PFSK-1 (cell line): Measurements from ENCODE around the gene HPS6.
A peak's percentile ranks its signal among the peaks of the same experiment; 100 is the strongest.

Experiments
- FOXP2 ChIP-seq: optimal IDR thresholded peaks from 2 replicates; pipeline ENCODE3; 2011; ENCODE audit warnings: borderline replicate concordance, control low read depth, inconsistent platforms; ENCODE audit not compliant: insufficient read depth; ENCODE audit errors: extremely low read length, extremely low read depth
- POLR2AphosphoS5 ChIP-seq: IDR thresholded peaks from 2 replicates; pipeline ENCODE4 v1.6.1; 2012; ENCODE audit warnings: low read depth, mild to moderate bottlenecking, control low read depth, low read length, moderate library complexity
- SIN3A ChIP-seq: IDR thresholded peaks from 2 replicates; pipeline ENCODE4 v1.6.1; 2012; ENCODE audit warnings: mild to moderate bottlenecking, low read length, moderate library complexity, borderline replicate concordance; ENCODE audit not compliant: insufficient read depth
- TAF1 ChIP-seq: IDR thresholded peaks from 2 replicates; pipeline ENCODE4 v1.6.1; 2012; ENCODE audit warnings: low read length, control low read depth, borderline replicate concordance; ENCODE audit not compliant: insufficient read depth
- TF ChIP-seq, protein P1 (sequence below), 2 experiments: IDR thresholded peaks; 2 replicates each; pipeline versions ENCODE4 v1.6.1 to v1.8.0; 2011 to 2012; ENCODE audit warnings: low read depth in 2 of 2, low read length in 2 of 2, control low read depth in 1 of 2, inconsistent platforms in 1 of 2, mild to moderate bottlenecking in 1 of 2, moderate library complexity in 1 of 2; ENCODE audit not compliant: insufficient read depth in 1 of 2

HPS6 gene

DNA sequence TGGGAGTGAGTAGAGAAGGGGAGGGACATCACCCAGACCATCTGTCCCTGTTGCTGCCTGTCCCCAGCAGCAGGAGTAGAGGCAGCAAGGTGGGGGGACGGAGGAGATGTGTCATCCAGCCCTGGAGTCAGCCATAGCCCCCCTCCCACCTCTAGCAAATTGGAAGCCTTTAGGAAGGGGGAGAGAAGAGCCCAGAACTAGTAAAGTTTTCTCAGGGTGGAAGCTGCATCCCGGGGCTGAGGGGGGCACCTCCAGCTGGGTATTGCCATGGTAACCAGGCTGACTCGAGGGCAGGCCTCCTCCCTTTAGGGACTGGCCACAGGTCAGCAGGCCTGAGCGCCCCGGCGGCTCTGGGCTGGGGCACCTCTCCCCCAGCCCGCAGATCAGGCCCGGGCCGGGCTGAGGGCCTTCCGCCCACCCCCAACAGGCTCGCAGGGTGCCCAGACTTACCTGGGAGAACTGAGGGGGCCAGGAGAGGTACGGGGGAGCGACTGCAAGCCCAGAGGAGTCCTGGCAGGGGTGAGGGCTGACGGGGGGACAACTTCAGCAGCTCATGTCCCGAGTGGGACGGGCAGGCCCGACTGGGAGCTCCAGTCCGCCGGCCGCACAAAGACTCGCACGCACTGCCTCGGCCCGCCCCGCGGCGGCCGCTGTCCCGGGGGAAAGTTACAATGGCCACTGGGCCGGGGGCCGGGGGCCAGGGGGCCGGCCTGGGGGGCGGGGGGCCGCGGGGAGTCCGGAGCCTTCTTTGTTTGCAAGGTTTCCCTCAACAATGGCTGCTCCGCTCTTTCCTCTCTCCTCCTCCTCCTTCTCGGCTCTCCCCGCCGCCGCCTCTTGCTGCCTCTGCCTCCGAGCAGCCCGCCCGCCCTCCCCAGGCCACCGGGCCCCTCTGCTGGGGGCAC is 49.1 kb downstream of the HPS6 start:
- TF ChIP-seq, protein P1, sequence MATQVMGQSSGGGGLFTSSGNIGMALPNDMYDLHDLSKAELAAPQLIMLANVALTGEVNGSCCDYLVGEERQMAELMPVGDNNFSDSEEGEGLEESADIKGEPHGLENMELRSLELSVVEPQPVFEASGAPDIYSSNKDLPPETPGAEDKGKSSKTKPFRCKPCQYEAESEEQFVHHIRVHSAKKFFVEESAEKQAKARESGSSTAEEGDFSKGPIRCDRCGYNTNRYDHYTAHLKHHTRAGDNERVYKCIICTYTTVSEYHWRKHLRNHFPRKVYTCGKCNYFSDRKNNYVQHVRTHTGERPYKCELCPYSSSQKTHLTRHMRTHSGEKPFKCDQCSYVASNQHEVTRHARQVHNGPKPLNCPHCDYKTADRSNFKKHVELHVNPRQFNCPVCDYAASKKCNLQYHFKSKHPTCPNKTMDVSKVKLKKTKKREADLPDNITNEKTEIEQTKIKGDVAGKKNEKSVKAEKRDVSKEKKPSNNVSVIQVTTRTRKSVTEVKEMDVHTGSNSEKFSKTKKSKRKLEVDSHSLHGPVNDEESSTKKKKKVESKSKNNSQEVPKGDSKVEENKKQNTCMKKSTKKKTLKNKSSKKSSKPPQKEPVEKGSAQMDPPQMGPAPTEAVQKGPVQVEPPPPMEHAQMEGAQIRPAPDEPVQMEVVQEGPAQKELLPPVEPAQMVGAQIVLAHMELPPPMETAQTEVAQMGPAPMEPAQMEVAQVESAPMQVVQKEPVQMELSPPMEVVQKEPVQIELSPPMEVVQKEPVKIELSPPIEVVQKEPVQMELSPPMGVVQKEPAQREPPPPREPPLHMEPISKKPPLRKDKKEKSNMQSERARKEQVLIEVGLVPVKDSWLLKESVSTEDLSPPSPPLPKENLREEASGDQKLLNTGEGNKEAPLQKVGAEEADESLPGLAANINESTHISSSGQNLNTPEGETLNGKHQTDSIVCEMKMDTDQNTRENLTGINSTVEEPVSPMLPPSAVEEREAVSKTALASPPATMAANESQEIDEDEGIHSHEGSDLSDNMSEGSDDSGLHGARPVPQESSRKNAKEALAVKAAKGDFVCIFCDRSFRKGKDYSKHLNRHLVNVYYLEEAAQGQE (IDR thresholded peaks at IDR 0.05; ENCODE audit: insufficient read depth in 1 of 2, low read depth in 2 of 2, low read length in 2 of 2): no peak
- TF ChIP-seq POLR2AphosphoS5: no peak
- TF ChIP-seq SIN3A: no peak
- TF ChIP-seq TAF1: no peak
- no peak for TF ChIP-seq FOXP2

DNA sequence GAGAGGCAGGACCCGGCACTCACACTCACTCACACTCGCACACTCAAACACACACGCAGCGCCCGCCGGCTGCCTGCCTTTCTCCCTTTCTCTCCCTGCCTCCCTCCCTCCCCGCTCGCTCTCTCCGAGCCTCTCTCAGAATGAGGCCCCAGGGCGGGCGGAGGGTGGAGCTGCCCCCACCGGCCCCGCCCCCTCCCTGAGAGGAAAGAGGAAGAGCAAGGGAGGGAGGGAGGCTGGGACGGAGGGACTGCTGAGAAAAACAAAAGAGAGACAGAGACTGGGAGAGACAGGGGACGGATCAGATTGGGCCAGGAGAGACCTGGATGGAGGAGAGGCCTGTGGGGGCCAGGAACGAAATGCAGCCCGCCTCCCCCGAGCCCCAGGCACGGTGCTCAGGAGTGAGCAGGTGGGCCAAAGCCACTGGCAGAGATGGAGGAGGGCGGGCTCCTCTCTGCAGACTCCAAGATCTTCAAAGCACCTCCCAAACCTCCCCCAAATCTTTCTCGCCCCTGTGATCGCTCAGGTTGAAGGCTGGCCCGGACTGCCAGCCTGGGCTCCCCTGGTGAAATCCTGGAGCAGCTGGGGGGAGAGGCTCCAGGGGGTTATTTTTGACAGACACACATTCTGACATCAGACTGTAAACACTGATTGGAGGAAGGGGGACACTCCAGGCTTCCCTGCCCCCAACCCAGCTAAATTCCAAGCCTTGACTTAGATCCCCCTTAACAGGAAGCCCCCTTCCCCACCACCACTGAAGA is 49.9 kb downstream of the HPS6 start:
- 0 out of 2 replicates have a peak, but pooled peaks have one; percentile 79 for TF ChIP-seq TAF1
- TF ChIP-seq, protein P1 (IDR thresholded peaks at IDR 0.05; ENCODE audit: insufficient read depth in 1 of 2, low read depth in 2 of 2, low read length in 2 of 2): peak in 1 of 2 experiments; percentile 58; a peak in 1 of 4 replicates
- TF ChIP-seq SIN3A: no peak
- peak; percentile 85 for TF ChIP-seq POLR2AphosphoS5
- no peak for TF ChIP-seq FOXP2

DNA sequence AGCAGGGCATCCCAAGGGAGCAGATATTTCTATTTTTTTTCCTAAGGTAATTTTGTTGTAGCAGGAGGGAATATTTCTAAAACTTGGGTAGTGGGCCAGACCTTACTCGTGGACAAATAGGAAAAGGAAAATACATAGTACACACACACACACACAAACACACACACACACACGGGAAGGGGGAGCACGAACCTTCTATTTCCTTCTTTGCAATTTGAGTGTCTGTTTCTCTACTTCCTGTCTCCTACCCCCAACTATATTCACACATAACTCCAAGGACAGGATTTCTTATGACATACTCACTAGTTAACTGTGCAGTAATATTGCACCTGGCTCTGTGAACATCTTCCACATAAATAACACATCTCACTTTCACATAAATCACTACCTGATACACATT is 50.6 kb downstream of the HPS6 start:
- TF ChIP-seq SIN3A: no peak
- TF ChIP-seq, protein P1 (IDR thresholded peaks at IDR 0.05; ENCODE audit: insufficient read depth in 1 of 2, low read depth in 2 of 2, low read length in 2 of 2): no peak
- TF ChIP-seq TAF1: no peak
- no peak for TF ChIP-seq POLR2AphosphoS5
- no peak for TF ChIP-seq FOXP2

DNA sequence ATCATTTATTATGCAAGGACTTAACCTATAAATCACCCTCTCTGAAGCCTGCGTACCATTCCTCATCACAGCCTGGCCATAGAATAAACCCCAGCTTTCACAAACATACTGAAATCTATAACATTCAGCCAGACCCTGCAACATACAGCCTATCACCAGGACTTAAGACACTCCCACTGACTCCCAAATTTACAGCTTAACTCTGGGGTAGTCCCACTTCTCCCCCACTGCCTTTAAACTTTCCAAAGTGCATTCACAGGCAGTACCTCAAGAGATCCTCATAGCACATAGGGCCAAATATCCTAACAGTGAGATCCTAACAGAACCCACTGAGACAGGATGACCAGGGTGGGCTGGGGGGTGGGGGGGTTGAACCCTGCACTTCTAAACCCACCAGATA is 51.5 kb downstream of the HPS6 start:
- no peak for TF ChIP-seq TAF1
- TF ChIP-seq SIN3A: no peak
- no peak for TF ChIP-seq POLR2AphosphoS5
- TF ChIP-seq, protein P1 (IDR thresholded peaks at IDR 0.05; ENCODE audit: insufficient read depth in 1 of 2, low read depth in 2 of 2, low read length in 2 of 2): no peak
- TF ChIP-seq FOXP2: no peak
